Mesenchymal stem cell (in vitro differentiated cells and primary cell): Measurements from ENCODE around the gene RGS7.

Source experiments
- DNase-seq: peaks from one replicate; pipeline ENCODE4 v3.0.0-alpha.2; 2013
- H2AFZ ChIP-seq: one replicate; pipeline ENCODE4 v1.6.1; 2013; ENCODE audit warnings: low read depth, mild to moderate bottlenecking, control low read depth, inconsistent platforms, low read length, moderate library complexity
- H2AK5ac ChIP-seq: 2 replicates; pipeline ENCODE4 v1.6.1; 2013; ENCODE audit warnings: low read length, moderate library complexity, mild to moderate bottlenecking, inconsistent platforms; ENCODE audit not compliant: severe bottlenecking
- H2BK120ac ChIP-seq: one replicate; pipeline ENCODE4 v1.6.1; 2013; ENCODE audit warnings: low read depth, mild to moderate bottlenecking, inconsistent platforms, low read length, moderate library complexity
- H2BK12ac ChIP-seq, 2 experiments: one replicate each; pipeline ENCODE4 v1.6.1; 2013; ENCODE audit warnings: inconsistent platforms in 2 of 2, low read length in 2 of 2, mild to moderate bottlenecking in 2 of 2, moderate library complexity in 2 of 2, control low read depth in 1 of 2
- H2BK15ac ChIP-seq: one replicate; pipeline ENCODE4 v1.6.1; 2013; ENCODE audit warnings: mild to moderate bottlenecking, low read depth, inconsistent platforms; ENCODE audit not compliant: poor library complexity, severe bottlenecking
- H2BK5ac ChIP-seq: 2 replicates; pipeline ENCODE4 v1.6.1; 2013; ENCODE audit warnings: low read depth, mild to moderate bottlenecking, low read length, control low read depth, inconsistent platforms; ENCODE audit not compliant: poor library complexity, severe bottlenecking
- H3K14ac ChIP-seq, 2 experiments: one replicate each; pipeline ENCODE4 v1.6.1; 2013; ENCODE audit warnings: inconsistent platforms in 2 of 2, low read length in 2 of 2, control low read depth in 1 of 2, mild to moderate bottlenecking in 1 of 2, moderate library complexity in 1 of 2
- H3K18ac ChIP-seq, 2 experiments: one replicate each; pipeline ENCODE4 v1.6.1; 2013; ENCODE audit warnings: inconsistent platforms in 2 of 2, low read length in 2 of 2, control low read depth in 1 of 2, low read depth in 1 of 2, mild to moderate bottlenecking in 1 of 2
- H3K23ac ChIP-seq, 2 experiments: one replicate each; pipeline ENCODE4 v1.6.1; 2013; ENCODE audit warnings: inconsistent platforms in 2 of 2, low read length in 2 of 2, mild to moderate bottlenecking in 2 of 2, moderate library complexity in 2 of 2, control low read depth in 1 of 2
- H3K27ac ChIP-seq: 2 replicates; pipeline ENCODE4 v1.5.1; 2013; ENCODE audit warnings: mild to moderate bottlenecking, moderate library complexity, low read length, control low read depth, inconsistent platforms; ENCODE audit not compliant: poor library complexity, severe bottlenecking
- H3K27me3 ChIP-seq, 2 experiments: 2 replicates each; pipeline versions ENCODE4 v1.6.1 to v1.7.0; 2013; ENCODE audit warnings: low read length in 2 of 2, mild to moderate bottlenecking in 2 of 2, moderate library complexity in 2 of 2, control low read depth in 1 of 2, inconsistent platforms in 1 of 2; ENCODE audit not compliant: control insufficient read depth in 1 of 2, insufficient read depth in 1 of 2
- H3K36me3 ChIP-seq, 2 experiments: 2 replicates each; pipeline versions ENCODE4 v1.6.1 to v1.7.0; 2013; ENCODE audit warnings: low read length in 2 of 2, control low read depth in 1 of 2, inconsistent platforms in 1 of 2, low read depth in 1 of 2, mild to moderate bottlenecking in 1 of 2; ENCODE audit not compliant: insufficient read depth in 2 of 2, control insufficient read depth in 1 of 2
- H3K4ac ChIP-seq, 2 experiments: one replicate each; pipeline ENCODE4 v1.6.1; 2013; ENCODE audit warnings: inconsistent platforms in 2 of 2, low read length in 2 of 2, mild to moderate bottlenecking in 2 of 2, moderate library complexity in 2 of 2, control low read depth in 1 of 2, low read depth in 1 of 2
- H3K4me1 ChIP-seq: 2 replicates; pipeline ENCODE4 v1.6.1; 2013; ENCODE audit warnings: low read depth, low read length, control low read depth; ENCODE audit not compliant: control insufficient read depth, insufficient read depth
- H3K4me2 ChIP-seq: 2 replicates; pipeline ENCODE4 v1.6.1; 2013; ENCODE audit warnings: low read length, mild to moderate bottlenecking, inconsistent platforms; ENCODE audit not compliant: poor library complexity, severe bottlenecking
- H3K4me3 ChIP-seq, 2 experiments: 2 replicates each; pipeline versions ENCODE4 v1.5.1 to v1.7.0; 2013; ENCODE audit warnings: low read length in 2 of 2, mild to moderate bottlenecking in 2 of 2, control low read depth in 1 of 2, low read depth in 1 of 2; ENCODE audit not compliant: insufficient read depth in 1 of 2
- H3K79me1 ChIP-seq: replicated peaks from 2 replicates; pipeline ENCODE4 v1.6.1; 2013; ENCODE audit warnings: mild to moderate bottlenecking, control low read depth, low read length, inconsistent platforms; ENCODE audit not compliant: poor library complexity, severe bottlenecking
- H3K9ac ChIP-seq: 2 replicates; pipeline ENCODE4 v1.7.0; 2013; ENCODE audit warnings: mild to moderate bottlenecking, low read length, moderate library complexity
- H3K9me3 ChIP-seq: 2 replicates; pipeline ENCODE4 v1.7.0; 2013; ENCODE audit warnings: mild to moderate bottlenecking, low read length; ENCODE audit not compliant: control insufficient read depth
- H4K8ac ChIP-seq: one replicate; pipeline ENCODE4 v1.6.1; 2013; ENCODE audit warnings: inconsistent platforms, mild to moderate bottlenecking, low read length, moderate library complexity
- H4K91ac ChIP-seq: one replicate; pipeline ENCODE4 v1.6.1; 2013; ENCODE audit warnings: mild to moderate bottlenecking, low read length, inconsistent platforms
- WGBS: methylation state at CpG from one replicate; pipeline ENCODE4 v1.1.7; 2013; ENCODE audit warnings: mixed read lengths; 5-methylcytosine and 5-hydroxymethylcytosine counted together

Gene RGS7

GRCh38 chr1:241332037-241332409 lies 25.0 kb downstream of the RGS7 start:
- no peaks in the 10 kb centered on the region for H3K4me1 ChIP-seq
- H3K14ac ChIP-seq = no peak overlapping the region
- H4K8ac ChIP-seq = no peak overlapping the region
- H3K36me3 ChIP-seq = no peaks in the 10 kb centered on the region
- no peak overlapping the region for H4K91ac ChIP-seq
- H2AFZ ChIP-seq = no peak overlapping the region
- no peak overlapping the region for H2AK5ac ChIP-seq
- no peak overlapping the region for H2BK5ac ChIP-seq
- no peaks in the 10 kb centered on the region for H3K9me3 ChIP-seq
- H3K27me3 ChIP-seq = no peaks in the 10 kb centered on the region
- H3K27ac ChIP-seq = no peak overlapping the region
- H3K79me1 ChIP-seq = no peaks in the 10 kb centered on the region
- H2BK15ac ChIP-seq = no peak overlapping the region
- DNase-seq = no peak
- no peak overlapping the region for H3K4me3 ChIP-seq
- H3K4ac ChIP-seq = no peak overlapping the region
- no peak overlapping the region for H2BK120ac ChIP-seq
- H3K18ac ChIP-seq = no peak overlapping the region
- H3K4me2 ChIP-seq = no peak overlapping the region
- WGBS = 62% methylated on average over 3 of the region's 4 CpGs
- no peak overlapping the region for H2BK12ac ChIP-seq
- no peak overlapping the region for H3K9ac ChIP-seq
- no peak overlapping the region for H3K23ac ChIP-seq

DNA sequence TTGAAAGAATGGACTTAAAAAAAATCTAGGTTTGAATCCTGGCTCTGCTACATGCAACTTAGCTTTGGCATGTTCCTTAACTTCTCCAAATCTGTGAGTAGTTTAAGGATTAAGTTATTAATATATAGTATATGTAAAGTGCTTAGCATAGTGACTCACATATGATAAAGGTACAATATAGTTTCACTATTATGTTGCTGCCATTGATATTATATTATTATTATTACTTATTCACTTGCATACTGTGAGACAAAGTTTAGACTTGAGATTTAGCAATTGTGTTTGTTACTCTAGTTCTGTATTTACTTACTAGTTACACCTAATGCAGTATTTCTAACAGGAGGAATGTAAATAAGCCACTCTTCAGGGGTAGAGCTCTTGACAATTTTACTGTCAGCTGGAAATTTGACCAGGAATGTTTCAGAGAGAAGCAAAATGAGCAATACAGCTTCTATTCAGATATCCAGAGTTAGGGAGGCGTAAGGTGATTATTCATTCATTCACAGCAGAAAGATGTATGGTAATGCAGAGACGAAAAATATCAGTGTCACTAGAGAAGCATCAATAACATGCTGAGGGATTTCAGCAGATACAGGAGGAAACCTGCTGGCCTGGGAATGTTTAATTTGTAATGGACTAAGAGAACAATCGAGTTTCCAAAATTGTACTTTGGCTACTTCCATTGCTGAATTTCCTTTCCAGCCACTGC lies 25.5 kb downstream of the RGS7 start:
- Histone ChIP-seq H3K4ac (no peak overlapping the region), H3K4me1 (no peaks in the 10 kb centered on the region), H3K9me3 (no peaks in the 10 kb centered on the region), H4K91ac (no peak overlapping the region), H2AK5ac (no peak overlapping the region), H3K9ac (no peak overlapping the region), H3K36me3 (no peaks in the 10 kb centered on the region), H2BK12ac (no peak overlapping the region), H2AFZ (no peak overlapping the region), H3K27ac (no peak overlapping the region), H3K79me1 (no peaks in the 10 kb centered on the region), H2BK15ac (no peak overlapping the region), H3K4me3 (no peak overlapping the region), H4K8ac (no peak overlapping the region), H3K27me3 (no peaks in the 10 kb centered on the region), H2BK5ac (no peak overlapping the region), H3K4me2 (no peak overlapping the region), H3K23ac (no peak overlapping the region), H3K14ac (no peak overlapping the region), H3K18ac (no peak overlapping the region), H2BK120ac (no peak overlapping the region)
- WGBS = 80% methylated on average over 3 of the region's 3 CpGs
- no peak for DNase-seq

GRCh38 chr1:241330619-241331327 lies 26.2 kb downstream of the RGS7 start:
- H3K9ac ChIP-seq = no peak overlapping the region
- no peak overlapping the region for H3K27ac ChIP-seq
- H3K79me1 ChIP-seq = no peaks in the 10 kb centered on the region
- H3K18ac ChIP-seq = no peak overlapping the region
- H4K8ac ChIP-seq = no peak overlapping the region
- no peak overlapping the region for H2BK120ac ChIP-seq
- H2BK15ac ChIP-seq = no peak overlapping the region
- no peak overlapping the region for H3K4me2 ChIP-seq
- no peaks in the 10 kb centered on the region for H3K9me3 ChIP-seq
- no peaks in the 10 kb centered on the region for H3K36me3 ChIP-seq
- H3K4me3 ChIP-seq = no peak overlapping the region
- DNase-seq = no peak
- H3K4ac ChIP-seq = no peak overlapping the region
- no peak overlapping the region for H2BK5ac ChIP-seq
- H4K91ac ChIP-seq = no peak overlapping the region
- no peak overlapping the region for H3K14ac ChIP-seq
- H3K27me3 ChIP-seq = no peaks in the 10 kb centered on the region
- no CpG with 5 or more reads among the region's 1 CpG for WGBS
- no peak overlapping the region for H2AK5ac ChIP-seq
- H3K4me1 ChIP-seq = no peaks in the 10 kb centered on the region
- no peak overlapping the region for H2AFZ ChIP-seq
- no peak overlapping the region for H2BK12ac ChIP-seq
- no peak overlapping the region for H3K23ac ChIP-seq

DNA sequence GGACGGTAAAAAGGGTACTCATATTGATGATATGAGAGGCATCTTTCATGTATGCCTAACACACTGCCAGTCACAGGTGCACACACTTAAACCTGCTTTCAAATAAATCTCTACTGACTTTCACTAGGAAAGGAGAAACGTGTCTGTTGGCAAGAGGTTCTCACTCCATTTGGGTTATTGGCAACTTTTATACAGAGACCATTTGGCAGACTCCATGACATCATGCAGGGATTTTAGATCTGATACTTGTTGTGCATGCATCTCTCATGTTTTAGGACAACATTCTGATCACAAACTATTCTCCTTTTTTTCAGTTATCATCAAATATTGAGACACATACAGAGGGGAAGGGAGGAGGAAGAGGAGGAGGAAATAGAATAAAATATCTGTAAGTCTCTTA lies 31.5 kb downstream of the RGS7 start:
- DNase-seq = no peak
- no peak overlapping the region for H2BK5ac ChIP-seq
- no peak overlapping the region for H3K14ac ChIP-seq
- no peak overlapping the region for H2AK5ac ChIP-seq
- no peak overlapping the region for H3K18ac ChIP-seq
- H3K79me1 ChIP-seq = no peaks in the 10 kb centered on the region
- no peaks in the 10 kb centered on the region for H3K9me3 ChIP-seq
- H3K4me2 ChIP-seq = no peak overlapping the region
- no peak overlapping the region for H2BK120ac ChIP-seq
- no peak overlapping the region for H3K23ac ChIP-seq
- WGBS = 29% methylated on average over 1 of the region's 2 CpGs
- H4K91ac ChIP-seq = no peak overlapping the region
- H2AFZ ChIP-seq = no peak overlapping the region
- H3K27me3 ChIP-seq = no peaks in the 10 kb centered on the region
- H3K4me3 ChIP-seq = no peak overlapping the region
- H3K27ac ChIP-seq = no peak overlapping the region
- no peak overlapping the region for H3K4ac ChIP-seq
- H3K4me1 ChIP-seq = no peaks in the 10 kb centered on the region
- H2BK15ac ChIP-seq = no peak overlapping the region
- no peak overlapping the region for H2BK12ac ChIP-seq
- no peak overlapping the region for H3K9ac ChIP-seq
- H4K8ac ChIP-seq = no peak overlapping the region
- no peaks in the 10 kb centered on the region for H3K36me3 ChIP-seq
